ENCODE data around the gene AHNAK. TPM values are rescaled to one million over a fixed set of nuclear protein-coding genes. Genes with fewer than 3 reads are reported as not detected.

The AHNAK gene
- total RNA-seq, 4 donors from 2014 or later, result 1,345 to 1,611 (median 1,532) TPM

GRCh38 chr11:62400760-62401159 is 145.8 kb downstream of the AHNAK start:
- DNase-seq (ENCODE audit: low spot score in 2 of 2), result peak; percentile 76 to 96
- no peak overlapping the region for H3K4me3 ChIP-seq (ENCODE audit: low read depth, poor library complexity, severe bottlenecking)
- intact Hi-C loops (cut with DNase I; ENCODE audit: low total_unique reads), result no loop called here
- 13 to 29% methylated on average over 7 to 9 of the region's 9 CpGs for WGBS, 2 donors
- TF ChIP-seq POLR2A (IDR thresholded peaks at IDR 0.05) (no peak), CTCF (IDR thresholded peaks at IDR 0.05) (no peak)

GRCh38 chr11:62400281-62400680 is 146.3 kb downstream of the AHNAK start:
- DNase-seq (ENCODE audit: low spot score in 2 of 2), result no peak
- WGBS, 2 donors, result 43 to 45% methylated on average over 6 of the region's 6 CpGs
- intact Hi-C loops (cut with DNase I; ENCODE audit: low total_unique reads), result no loop called here
- TF ChIP-seq CTCF (IDR thresholded peaks at IDR 0.05) (no peak), POLR2A (IDR thresholded peaks at IDR 0.05) (no peak)
- no peak overlapping the region for H3K4me3 ChIP-seq (ENCODE audit: low read depth, poor library complexity, severe bottlenecking)

DNA sequence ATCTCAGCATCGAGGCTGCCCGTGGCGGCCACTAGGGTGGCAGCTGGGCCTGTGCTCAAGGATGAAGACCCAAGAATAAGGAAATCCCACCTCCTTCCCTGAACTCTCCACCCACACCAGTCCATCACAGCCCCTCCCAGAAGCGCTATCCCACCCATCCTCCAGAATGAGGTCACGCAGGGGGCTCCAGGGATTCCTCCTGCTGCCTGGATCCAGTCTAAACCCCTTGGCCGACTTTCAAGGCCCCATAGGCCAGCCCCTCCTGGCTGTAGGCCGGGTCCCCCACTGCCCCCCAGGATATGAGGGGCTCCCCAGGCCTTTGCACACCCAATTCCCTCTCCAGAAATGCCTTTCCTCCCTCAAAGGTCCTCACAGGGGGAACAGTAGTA is 146.7 kb downstream of the AHNAK start:
- TF ChIP-seq CTCF (IDR thresholded peaks at IDR 0.05) (no peak), POLR2A (IDR thresholded peaks at IDR 0.05) (no peak)
- intact Hi-C loops (cut with DNase I; ENCODE audit: low total_unique reads), result loop anchor here (5.0 kb wide), 1 partner anchor 142 kb away; no protein-coding TSS in a partner anchor
- no peak overlapping the region for H3K4me3 ChIP-seq (ENCODE audit: low read depth, poor library complexity, severe bottlenecking)
- 51 to 69% methylated on average over 4 to 7 of the region's 7 CpGs for WGBS, 2 donors
- DNase-seq (ENCODE audit: low spot score in 2 of 2), result no peak

DNA sequence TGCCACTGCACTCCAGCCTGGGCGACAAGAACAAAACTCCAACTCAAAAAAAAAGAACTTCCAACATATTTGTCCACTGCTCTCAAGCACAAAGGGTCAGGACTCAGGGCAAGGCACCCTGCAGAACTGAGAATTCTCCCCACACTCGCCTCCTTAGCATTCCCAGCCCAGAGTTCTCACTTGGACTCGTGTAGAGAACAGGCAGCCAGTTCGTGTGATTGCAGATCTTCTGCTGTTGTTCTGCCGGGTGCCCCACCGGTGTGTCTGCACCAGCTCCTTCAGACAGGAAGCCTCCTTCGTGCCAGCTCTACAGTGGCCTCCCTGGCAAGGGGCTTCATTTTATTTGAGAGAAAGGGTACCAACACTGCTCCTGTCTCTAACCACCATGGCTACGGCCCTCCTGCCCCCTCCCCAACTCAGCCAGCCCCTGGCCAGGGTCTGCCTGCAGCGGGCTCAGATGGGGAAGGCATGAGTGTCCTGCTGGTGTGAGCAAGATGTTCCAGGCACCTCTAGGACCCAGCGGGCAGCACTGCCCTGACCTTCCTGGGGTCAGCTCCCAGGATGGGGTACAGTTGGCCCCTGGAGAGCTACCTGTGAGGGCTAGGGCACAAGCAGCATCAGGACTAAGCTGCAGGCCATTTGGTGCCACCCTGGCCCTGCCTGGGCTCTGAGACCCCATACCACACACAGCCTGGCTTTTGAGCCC is 147.3 kb downstream of the AHNAK start:
- intact Hi-C loops (cut with DNase I; ENCODE audit: low total_unique reads), result loop anchor here (5.0 kb wide), 1 partner anchor 143 kb away; no protein-coding TSS in a partner anchor
- 31 to 40% methylated on average over 10 of the region's 10 CpGs for WGBS, 2 donors
- no peak for TF ChIP-seq POLR2A (IDR thresholded peaks at IDR 0.05)
- no peak for TF ChIP-seq CTCF (IDR thresholded peaks at IDR 0.05)
- no peak for DNase-seq (ENCODE audit: low spot score in 2 of 2)
- no peak overlapping the region for H3K4me3 ChIP-seq (ENCODE audit: low read depth, poor library complexity, severe bottlenecking)

GRCh38 chr11:62398011-62398994 is 148.3 kb downstream of the AHNAK start:
- intact Hi-C loops (cut with DNase I; ENCODE audit: low total_unique reads), result loop anchor here (5.0 kb wide), 1 partner anchor 144 kb away; no protein-coding TSS in a partner anchor
- 33 to 36% methylated on average over 20 to 22 of the region's 22 CpGs for WGBS, 2 donors
- no peak overlapping the region for H3K4me3 ChIP-seq (ENCODE audit: low read depth, poor library complexity, severe bottlenecking)
- TF ChIP-seq CTCF (IDR thresholded peaks at IDR 0.05), result no peak
- TF ChIP-seq POLR2A (IDR thresholded peaks at IDR 0.05), result no peak
- DNase-seq (ENCODE audit: low spot score in 2 of 2), result peak in 1 of 2 donors; percentile 88

All from lower leg skin (tissue), 4 donors.